ENCODE measurements around the gene CDK5RAP1. TPM values are rescaled to one million over a fixed set of nuclear protein-coding genes. Genes with fewer than 3 reads are reported as not detected.
"Not testable (repeated sequence)": the region's sequence is repeated elsewhere in the genome, so short reads cannot be mapped to it uniquely, and the experiment has no call there.

CDK5RAP1 gene
- total and polyA plus RNA-seq, 4 donors: 20.3 to 43.1 (median 23.2) TPM

- 87% methylated on average over 9 of the region's 9 CpGs for WGBS, 2 donors
- no peak overlapping the region for H3K9ac ChIP-seq (ENCODE audit: insufficient read depth in 1 of 2, low read length in 2 of 2)
- no peak for DNase-seq
Observed at GRCh38 chr20:33391722-33392415, 9.4 kb downstream of the CDK5RAP1 start.

GRCh38 chr20:33389326-33389725 is 12.0 kb downstream of the CDK5RAP1 start:
- not testable (repeated sequence) for H3K27ac ChIP-seq (ENCODE audit: low read depth in 1 of 2, low read length in 1 of 2); DNase-seq; H3K9ac ChIP-seq (ENCODE audit: insufficient read depth in 1 of 2, low read length in 2 of 2); H3K27me3 ChIP-seq (ENCODE audit: control insufficient read depth in 3 of 3, insufficient read depth in 3 of 3, low read length in 2 of 3); H3K9me3 ChIP-seq (ENCODE audit: control insufficient read depth in 4 of 4, insufficient read depth in 3 of 4, low read length in 3 of 4); H3K4me1 ChIP-seq (ENCODE audit: control insufficient read depth in 5 of 5, insufficient read depth in 5 of 5, low read length in 5 of 5); ATAC-seq (ENCODE audit: insufficient read depth, low FRiP score); H3K4me3 ChIP-seq
- H3K36me3 ChIP-seq (ENCODE audit: control insufficient read depth in 4 of 4, insufficient read depth in 4 of 4, low read length in 4 of 4): peaks cover 19 to 36% (median 27%) of the 10 kb centered on the region in 4 donors
- 98% methylated on average over 29 to 36 of the region's 36 CpGs for WGBS, 2 donors

More at GRCh38 chr20:33391722-33392415, 9.4 kb downstream of the CDK5RAP1 start:
- no peaks in the 10 kb centered on the region for H3K4me1 ChIP-seq (ENCODE audit: control insufficient read depth in 5 of 5, insufficient read depth in 5 of 5, low read length in 5 of 5)
- H3K27me3 ChIP-seq (ENCODE audit: control insufficient read depth in 3 of 3, insufficient read depth in 3 of 3, low read length in 2 of 3): no peaks in the 10 kb centered on the region
- no peak overlapping the region for H3K27ac ChIP-seq (ENCODE audit: low read depth in 1 of 2, low read length in 1 of 2)
- no peaks in the 10 kb centered on the region for H3K9me3 ChIP-seq (ENCODE audit: control insufficient read depth in 4 of 4, insufficient read depth in 3 of 4, low read length in 3 of 4)
- H3K36me3 ChIP-seq (ENCODE audit: control insufficient read depth in 4 of 4, insufficient read depth in 4 of 4, low read length in 4 of 4): peaks cover 19 to 34% (median 19%) of the 10 kb centered on the region in 4 donors
- TF ChIP-seq CTCF (IDR thresholded peaks at IDR 0.05; ENCODE audit: control extremely low read depth, extremely low read depth): no peak
- no peak for ATAC-seq (ENCODE audit: insufficient read depth, low FRiP score)
- no peak overlapping the region for H3K4me3 ChIP-seq

- TF ChIP-seq CTCF (IDR thresholded peaks at IDR 0.05; ENCODE audit: control extremely low read depth, extremely low read depth): no peak
- H3K9me3 ChIP-seq (ENCODE audit: control insufficient read depth in 4 of 4, insufficient read depth in 3 of 4, low read length in 3 of 4): no peaks in the 10 kb centered on the region
- H3K4me1 ChIP-seq (ENCODE audit: control insufficient read depth in 5 of 5, insufficient read depth in 5 of 5, low read length in 5 of 5): no peaks in the 10 kb centered on the region
- H3K36me3 ChIP-seq (ENCODE audit: control insufficient read depth in 4 of 4, insufficient read depth in 4 of 4, low read length in 4 of 4): peaks cover 20 to 32% (median 24%) of the 10 kb centered on the region in 4 donors
- no peaks in the 10 kb centered on the region for H3K27me3 ChIP-seq (ENCODE audit: control insufficient read depth in 3 of 3, insufficient read depth in 3 of 3, low read length in 2 of 3)
- WGBS, 2 donors: 92 to 96% methylated on average over 1 to 2 of the region's 3 CpGs
- no peak overlapping the region for H3K9ac ChIP-seq (ENCODE audit: insufficient read depth in 1 of 2, low read length in 2 of 2)
- ATAC-seq (ENCODE audit: insufficient read depth, low FRiP score) (no peak), DNase-seq (no peak)
- H3K27ac ChIP-seq (ENCODE audit: low read depth in 1 of 2, low read length in 1 of 2): no peak overlapping the region
- H3K4me3 ChIP-seq: no peak overlapping the region
Observed at GRCh38 chr20:33388268-33388667, 13.1 kb downstream of the CDK5RAP1 start.

- Histone ChIP-seq H3K27me3 (ENCODE audit: control insufficient read depth in 3 of 3, insufficient read depth in 3 of 3, low read length in 2 of 3) (no peaks in the 10 kb centered on the region), H3K27ac (ENCODE audit: low read depth in 1 of 2, low read length in 1 of 2) (no peak overlapping the region), H3K9me3 (ENCODE audit: control insufficient read depth in 4 of 4, insufficient read depth in 3 of 4, low read length in 3 of 4) (no peaks in the 10 kb centered on the region), H3K36me3 (ENCODE audit: control insufficient read depth in 4 of 4, insufficient read depth in 4 of 4, low read length in 4 of 4) (peaks cover 18 to 32% (median 24%) of the 10 kb centered on the region in 4 donors), H3K9ac (ENCODE audit: insufficient read depth in 1 of 2, low read length in 2 of 2) (no peak overlapping the region), H3K4me1 (ENCODE audit: control insufficient read depth in 5 of 5, insufficient read depth in 5 of 5, low read length in 5 of 5) (no peaks in the 10 kb centered on the region), H3K4me3 (no peak overlapping the region)
- TF ChIP-seq CTCF (IDR thresholded peaks at IDR 0.05; ENCODE audit: control extremely low read depth, extremely low read depth): no peak
- 88 to 92% methylated on average over 7 of the region's 7 CpGs for WGBS, 2 donors
- ATAC-seq (ENCODE audit: insufficient read depth, low FRiP score) (no peak), DNase-seq (no peak)
Observed at GRCh38 chr20:33387177-33387576, 14.1 kb downstream of the CDK5RAP1 start.
